Gastrocnemius medialis (tissue), 4 donors: ENCODE results near the gene PANK4. TPM values are rescaled to one million over a fixed set of nuclear protein-coding genes. Genes with fewer than 3 reads are reported as not detected.

Experiments
- ATAC-seq, 2 donors: fragments of 150-250 bp; one replicate each; pipeline ENCODE4 v1.9.1; 2016
- DNase-seq, 2 donors: peaks; one replicate each; pipeline ENCODE4 v3.0.0-alpha.2; 2019
- H3K27ac ChIP-seq, 4 donors: fragments of 200-600 bp; sonication (generic); 1 replicate in 1 of 4; 2 replicates in 3 of 4; pipeline ENCODE4 v1.5.1; 2016 to 2018; ENCODE audit warnings: mild to moderate bottlenecking in 2 of 4, moderate library complexity in 1 of 4
- H3K27me3 ChIP-seq, 3 donors: fragments of 200-600 bp; sonication (generic) in 2 of 3; 1 replicate in 1 of 3; 2 replicates in 2 of 3; pipeline versions ENCODE4 v1.5.1 to v1.6.0; 2016 to 2019; ENCODE audit warnings: mild to moderate bottlenecking in 1 of 3, moderate library complexity in 1 of 3
- H3K36me3 ChIP-seq, 2 donors: fragments of 200-600 bp; sonication (generic) in 1 of 2; one replicate each; pipeline ENCODE4 v1.5.1; 2017 to 2018
- H3K4me1 ChIP-seq, 2 donors: fragments of 200-600 bp; sonication (generic) in 1 of 2; one replicate each; pipeline ENCODE4 v1.5.1; 2016 to 2017; ENCODE audit warnings: mild to moderate bottlenecking in 2 of 2
- H3K4me3 ChIP-seq, 4 donors: fragments of 200-600 bp; sonication (generic) in 3 of 4; 1 replicate in 1 of 4; 2 replicates in 3 of 4; pipeline ENCODE4 v1.5.1; 2016 to 2019; ENCODE audit warnings: mild to moderate bottlenecking in 2 of 4
- H3K9me3 ChIP-seq, 3 donors: fragments of 200-600 bp; sonication (generic) in 2 of 3; 1 replicate in 1 of 3; 2 replicates in 2 of 3; pipeline ENCODE4 v1.5.1; 2016 to 2019
- POLR2A ChIP-seq, 2 donors: fragments of 450-650 bp; IDR thresholded peaks; one replicate each; pipeline ENCODE4 v1.6.1; 2017; ENCODE audit warnings: antibody characterized with exemption in 2 of 2, mild to moderate bottlenecking in 2 of 2, moderate library complexity in 2 of 2
- in situ Hi-C, 4 donors: fragments of 200-750 bp; cut with MboI; loops; one replicate each; pipeline versions ENCODE4 v1.15.0 to v1.8.0; 2017; ENCODE audit warnings: low sequenced_read_pairs in 4 of 4
- intact Hi-C: fragments of 100-400 bp; cut with DNase I; formaldehyde crosslinking; loops from one replicate; pipeline ENCODE4 v1.15.1; 2023; ENCODE audit warnings: low total_unique reads
- total RNA-seq, 4 donors: library from RNA; depleted of rRNA; stranded (reverse); fragments of >200 nt; gene quantifications; one replicate each; pipeline versions ENCODE4 v1.1.0 to v1.2.3, GENCODE V29; 2016
- TF ChIP-seq, protein P1 (sequence below), 5 experiments: fragments of 450-650 bp in 3 of 5; fragments of 200-600 bp in 2 of 5; sonication (generic) in 2 of 5; IDR thresholded peaks in 4 of 5; conservative IDR thresholded peaks in 1 of 5; 1 replicate in 4 of 5; 2 replicates in 1 of 5; pipeline ENCODE4 v1.5.1; 2016 to 2019; ENCODE audit warnings: antibody characterized with exemption in 5 of 5, mild to moderate bottlenecking in 3 of 5, moderate library complexity in 3 of 5

PANK4 gene
- total RNA-seq, 4 donors from 2014 or later = 27.5 to 54.2 (median 38.5) TPM

DNA sequence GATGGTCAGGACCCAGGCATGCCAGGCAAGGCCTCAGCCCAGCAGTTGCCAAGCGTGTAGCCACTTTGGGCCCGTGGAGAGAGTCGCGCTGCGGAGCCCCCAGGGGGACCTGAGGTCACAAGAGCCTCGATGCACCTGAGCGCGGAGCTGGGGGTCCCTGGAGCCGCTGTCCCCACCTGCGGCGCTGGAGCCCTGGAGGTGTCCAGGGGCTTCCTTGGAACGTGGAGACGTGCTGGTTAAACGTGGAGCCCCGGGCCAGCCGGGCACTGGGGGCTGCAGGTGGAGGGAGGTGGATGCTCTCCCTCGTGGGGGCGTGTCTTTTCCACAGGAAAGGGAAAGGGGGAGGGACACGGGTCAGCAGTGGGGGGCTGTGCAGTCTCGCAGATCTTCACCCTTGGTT is 47.2 kb downstream of the PANK4 start:
- Histone ChIP-seq H3K4me3 (no peak overlapping the region), H3K27me3 (no peaks in the 10 kb centered on the region), H3K27ac (no peak overlapping the region), H3K9me3 (no peaks in the 10 kb centered on the region), H3K36me3 (no peaks in the 10 kb centered on the region), H3K4me1 (no peaks in the 10 kb centered on the region)
- no peak for ATAC-seq
- intact Hi-C loops = no loop called here
- in situ Hi-C loops = no loop called here
- DNase-seq = no peak
- no peak for TF ChIP-seq POLR2A (IDR thresholded peaks at IDR 0.05)
- TF ChIP-seq, protein P1, sequence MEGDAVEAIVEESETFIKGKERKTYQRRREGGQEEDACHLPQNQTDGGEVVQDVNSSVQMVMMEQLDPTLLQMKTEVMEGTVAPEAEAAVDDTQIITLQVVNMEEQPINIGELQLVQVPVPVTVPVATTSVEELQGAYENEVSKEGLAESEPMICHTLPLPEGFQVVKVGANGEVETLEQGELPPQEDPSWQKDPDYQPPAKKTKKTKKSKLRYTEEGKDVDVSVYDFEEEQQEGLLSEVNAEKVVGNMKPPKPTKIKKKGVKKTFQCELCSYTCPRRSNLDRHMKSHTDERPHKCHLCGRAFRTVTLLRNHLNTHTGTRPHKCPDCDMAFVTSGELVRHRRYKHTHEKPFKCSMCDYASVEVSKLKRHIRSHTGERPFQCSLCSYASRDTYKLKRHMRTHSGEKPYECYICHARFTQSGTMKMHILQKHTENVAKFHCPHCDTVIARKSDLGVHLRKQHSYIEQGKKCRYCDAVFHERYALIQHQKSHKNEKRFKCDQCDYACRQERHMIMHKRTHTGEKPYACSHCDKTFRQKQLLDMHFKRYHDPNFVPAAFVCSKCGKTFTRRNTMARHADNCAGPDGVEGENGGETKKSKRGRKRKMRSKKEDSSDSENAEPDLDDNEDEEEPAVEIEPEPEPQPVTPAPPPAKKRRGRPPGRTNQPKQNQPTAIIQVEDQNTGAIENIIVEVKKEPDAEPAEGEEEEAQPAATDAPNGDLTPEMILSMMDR (IDR thresholded peaks at IDR 0.05 in 4 of 5, conservative IDR thresholded peaks at IDR 0.05 in 1 of 5) = no peak

DNA sequence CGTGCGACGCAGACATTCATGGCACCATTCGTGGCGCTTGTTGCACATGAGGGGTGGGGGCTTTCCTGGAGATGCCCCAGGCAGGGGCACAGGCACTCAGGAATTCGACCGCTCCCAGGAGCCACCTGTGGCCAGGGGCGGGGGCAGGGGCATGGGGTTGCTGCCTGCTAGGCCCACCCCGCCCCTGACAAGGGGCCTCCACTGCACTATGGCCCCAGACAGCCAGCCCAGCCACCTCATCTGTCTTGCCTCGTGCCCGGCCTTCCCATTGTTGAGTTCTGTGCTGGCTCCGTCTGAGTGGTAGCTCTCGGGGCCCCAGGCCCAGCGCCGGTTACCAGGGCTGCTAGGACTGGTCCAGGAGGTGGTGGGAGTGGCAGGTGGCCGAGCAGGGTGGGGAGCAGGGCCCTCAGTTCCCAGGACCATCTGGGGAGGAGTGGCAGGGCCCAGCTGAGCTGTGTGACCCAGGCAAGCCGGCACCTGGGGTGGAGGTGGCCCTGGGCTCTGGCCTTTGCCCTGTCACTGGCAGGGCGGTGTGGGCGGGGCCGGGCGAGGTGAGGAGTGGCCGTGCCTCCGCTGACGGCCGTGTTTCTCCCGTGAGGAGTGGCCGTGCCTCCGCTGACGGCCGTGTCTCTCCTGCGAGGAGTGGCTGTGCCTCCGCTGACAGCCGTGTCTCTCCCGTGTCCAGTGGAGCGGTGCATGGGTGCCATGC is 48.5 kb downstream of the PANK4 start:
- Histone ChIP-seq H3K4me1 (no peaks in the 10 kb centered on the region), H3K4me3 (no peak overlapping the region), H3K27ac (no peak overlapping the region), H3K9me3 (no peaks in the 10 kb centered on the region), H3K27me3 (no peaks in the 10 kb centered on the region), H3K36me3 (no peaks in the 10 kb centered on the region)
- in situ Hi-C loops (no loop called here), intact Hi-C loops (no loop called here)
- TF ChIP-seq, protein P1 (IDR thresholded peaks at IDR 0.05 in 4 of 5, conservative IDR thresholded peaks at IDR 0.05 in 1 of 5) = no peak
- no peak for TF ChIP-seq POLR2A (IDR thresholded peaks at IDR 0.05)
- ATAC-seq = no peak
- DNase-seq = no peak

DNA sequence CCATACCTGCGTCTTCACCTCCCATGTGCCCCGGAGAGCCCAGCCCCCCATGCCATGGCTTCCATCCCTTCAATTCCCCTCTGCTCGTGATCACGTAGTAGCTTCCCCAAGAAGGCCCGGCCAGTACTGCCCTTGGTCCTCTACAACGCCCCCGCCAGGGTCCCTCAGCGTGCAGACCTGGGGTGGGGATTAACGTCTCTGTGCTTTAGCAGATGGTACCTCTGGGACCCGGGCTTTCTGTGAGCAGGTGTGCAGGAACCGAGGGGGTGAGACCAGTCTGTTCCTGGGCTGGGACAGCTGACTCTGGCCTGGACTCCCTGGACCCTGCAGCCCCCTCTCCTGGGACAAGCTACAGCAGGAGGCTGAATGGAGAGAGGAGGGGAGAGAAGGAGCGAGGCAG is 49.1 kb downstream of the PANK4 start:
- no peaks in the 10 kb centered on the region for H3K36me3 ChIP-seq
- no peaks in the 10 kb centered on the region for H3K27me3 ChIP-seq
- in situ Hi-C loops (no loop called here), intact Hi-C loops (no loop called here)
- H3K9me3 ChIP-seq = no peaks in the 10 kb centered on the region
- TF ChIP-seq, protein P1 (IDR thresholded peaks at IDR 0.05 in 4 of 5, conservative IDR thresholded peaks at IDR 0.05 in 1 of 5) = no peak
- TF ChIP-seq POLR2A (IDR thresholded peaks at IDR 0.05) = no peak
- no peak overlapping the region for H3K27ac ChIP-seq
- ATAC-seq (no peak), DNase-seq (no peak)
- no peaks in the 10 kb centered on the region for H3K4me1 ChIP-seq
- H3K4me3 ChIP-seq = no peak overlapping the region

DNA sequence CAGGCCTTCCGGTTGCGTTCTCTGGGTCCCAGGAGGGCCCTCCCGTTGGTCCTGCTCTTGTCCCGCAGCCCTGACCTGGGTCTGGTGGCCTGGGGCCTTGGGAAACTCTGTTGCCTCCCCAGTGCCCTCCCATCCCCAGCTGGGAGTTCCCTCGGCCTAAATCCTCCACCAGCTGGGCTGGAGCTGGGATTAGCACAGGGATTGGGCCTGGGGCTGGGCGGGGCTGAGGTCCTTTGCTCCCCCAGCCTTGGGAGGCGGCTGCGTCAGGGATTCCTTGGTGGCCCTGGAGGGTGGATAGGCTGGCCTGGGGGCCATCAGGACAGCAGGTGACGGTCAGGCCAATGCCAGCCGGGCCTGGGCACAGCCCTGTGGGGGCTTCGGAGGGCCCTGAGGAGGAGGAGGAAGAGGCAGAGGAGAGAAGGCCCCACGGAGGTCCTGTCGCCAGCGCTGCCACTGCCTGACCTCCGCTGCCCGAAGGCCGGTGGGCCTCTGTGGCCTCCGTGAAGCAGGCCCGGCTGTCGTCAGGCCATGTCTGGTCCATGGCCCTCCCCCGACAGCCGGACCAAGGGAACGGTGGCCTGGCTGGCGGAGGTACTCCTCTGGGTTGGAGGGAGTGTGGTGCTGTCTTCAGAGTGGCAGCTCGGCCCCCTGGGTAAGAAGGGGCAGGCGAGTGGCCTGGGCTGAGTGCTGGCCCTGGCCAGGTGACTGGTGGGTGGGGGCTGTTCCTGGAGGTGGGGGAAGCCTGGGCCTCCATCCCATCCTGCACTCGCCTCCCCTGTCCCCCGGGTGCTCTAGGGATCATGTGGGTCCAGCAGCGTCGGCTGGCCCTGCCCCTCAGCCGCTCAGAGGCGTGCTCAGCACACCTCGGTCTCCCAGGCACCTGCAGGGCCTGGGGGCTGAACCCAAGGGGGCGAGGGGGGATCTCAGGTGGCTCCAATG is 50.1 kb downstream of the PANK4 start, which contains the start of gene PLCH2:
PLCH2 (plus strand) TSS at position 229 of the 939 bp plus-strand sequence; CDS start at position 529, 300 bp downstream.
- no peak for DNase-seq
- intact Hi-C loops (no loop called here), in situ Hi-C loops (no loop called here)
- H3K9me3 ChIP-seq = no peaks in the 10 kb centered on the region
- H3K4me1 ChIP-seq = no peaks in the 10 kb centered on the region
- H3K36me3 ChIP-seq = no peaks in the 10 kb centered on the region
- no peak within 1 kb of the TSS for H3K27ac ChIP-seq
- no peaks in the 10 kb centered on the region for H3K27me3 ChIP-seq
- no peak for ATAC-seq
- no peak for TF ChIP-seq POLR2A (IDR thresholded peaks at IDR 0.05)
- TF ChIP-seq, protein P1 (IDR thresholded peaks at IDR 0.05 in 4 of 5, conservative IDR thresholded peaks at IDR 0.05 in 1 of 5) = no peak
- no peak within 1 kb of the TSS for H3K4me3 ChIP-seq
